Epithelial cell of proximal tubule (primary cell): Measurements from ENCODE around the gene RNF166. TPM values are rescaled to one million over a fixed set of nuclear protein-coding genes. Genes with fewer than 3 reads are reported as not detected.

Source experiments
- DNase-seq: peaks from one replicate; pipeline ENCODE4 v3.0.0-alpha.2; 2011; ENCODE audit warnings: low read depth
- H3K4me3 ChIP-seq: 2 replicates; pipeline ENCODE4 v1.5.1; 2011; ENCODE audit warnings: low read depth, mild to moderate bottlenecking, low read length
- total RNA-seq: library from RNA; depleted of rRNA; stranded (reverse); fragments of >200 nt; gene quantifications from 2 replicates; pipeline ENCODE4 v1.2.3, GENCODE V29; 2015
- TF ChIP-seq, protein P1 (sequence below): conservative IDR thresholded peaks from 2 replicates; pipeline ENCODE4 v1.5.1; 2012; ENCODE audit warnings: low read depth, mild to moderate bottlenecking, low read length

The RNF166 gene
- total RNA-seq, 1 donor from 2014 or later, result 32.8 TPM

GRCh38 chr16:88713568-88714419 lies 7.6 kb upstream of the RNF166 start:
- no peak for DNase-seq
- TF ChIP-seq, protein P1, sequence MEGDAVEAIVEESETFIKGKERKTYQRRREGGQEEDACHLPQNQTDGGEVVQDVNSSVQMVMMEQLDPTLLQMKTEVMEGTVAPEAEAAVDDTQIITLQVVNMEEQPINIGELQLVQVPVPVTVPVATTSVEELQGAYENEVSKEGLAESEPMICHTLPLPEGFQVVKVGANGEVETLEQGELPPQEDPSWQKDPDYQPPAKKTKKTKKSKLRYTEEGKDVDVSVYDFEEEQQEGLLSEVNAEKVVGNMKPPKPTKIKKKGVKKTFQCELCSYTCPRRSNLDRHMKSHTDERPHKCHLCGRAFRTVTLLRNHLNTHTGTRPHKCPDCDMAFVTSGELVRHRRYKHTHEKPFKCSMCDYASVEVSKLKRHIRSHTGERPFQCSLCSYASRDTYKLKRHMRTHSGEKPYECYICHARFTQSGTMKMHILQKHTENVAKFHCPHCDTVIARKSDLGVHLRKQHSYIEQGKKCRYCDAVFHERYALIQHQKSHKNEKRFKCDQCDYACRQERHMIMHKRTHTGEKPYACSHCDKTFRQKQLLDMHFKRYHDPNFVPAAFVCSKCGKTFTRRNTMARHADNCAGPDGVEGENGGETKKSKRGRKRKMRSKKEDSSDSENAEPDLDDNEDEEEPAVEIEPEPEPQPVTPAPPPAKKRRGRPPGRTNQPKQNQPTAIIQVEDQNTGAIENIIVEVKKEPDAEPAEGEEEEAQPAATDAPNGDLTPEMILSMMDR, result no peak
- H3K4me3 ChIP-seq, result no peak overlapping the region

DNA sequence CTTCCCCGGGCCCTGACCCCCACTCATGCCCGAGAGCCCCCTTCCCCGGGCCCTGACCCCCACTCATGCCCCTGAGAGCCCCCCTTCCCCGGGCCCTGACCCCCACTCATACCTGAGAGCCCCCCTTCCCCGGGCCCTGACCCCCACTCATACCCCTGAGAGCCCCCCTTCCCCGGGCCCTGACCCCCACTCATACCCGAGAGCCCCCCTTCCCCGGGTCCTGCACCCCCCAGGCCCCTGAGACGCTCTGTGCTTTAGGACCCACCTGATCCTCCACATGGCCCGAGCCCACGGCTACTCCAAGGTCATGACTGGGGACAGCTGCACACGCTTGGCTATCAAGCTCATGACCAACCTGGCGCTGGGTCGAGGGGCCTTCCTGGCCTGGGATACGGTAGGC lies 6.8 kb upstream of the RNF166 start:
- TF ChIP-seq, protein P1, result no peak
- H3K4me3 ChIP-seq, result no peak overlapping the region
- no peak for DNase-seq

GRCh38 chr16:88712362-88712979 lies 6.3 kb upstream of the RNF166 start:
- TF ChIP-seq, protein P1, result no peak
- DNase-seq, result no peak
- H3K4me3 ChIP-seq, result no peak overlapping the region

DNA sequence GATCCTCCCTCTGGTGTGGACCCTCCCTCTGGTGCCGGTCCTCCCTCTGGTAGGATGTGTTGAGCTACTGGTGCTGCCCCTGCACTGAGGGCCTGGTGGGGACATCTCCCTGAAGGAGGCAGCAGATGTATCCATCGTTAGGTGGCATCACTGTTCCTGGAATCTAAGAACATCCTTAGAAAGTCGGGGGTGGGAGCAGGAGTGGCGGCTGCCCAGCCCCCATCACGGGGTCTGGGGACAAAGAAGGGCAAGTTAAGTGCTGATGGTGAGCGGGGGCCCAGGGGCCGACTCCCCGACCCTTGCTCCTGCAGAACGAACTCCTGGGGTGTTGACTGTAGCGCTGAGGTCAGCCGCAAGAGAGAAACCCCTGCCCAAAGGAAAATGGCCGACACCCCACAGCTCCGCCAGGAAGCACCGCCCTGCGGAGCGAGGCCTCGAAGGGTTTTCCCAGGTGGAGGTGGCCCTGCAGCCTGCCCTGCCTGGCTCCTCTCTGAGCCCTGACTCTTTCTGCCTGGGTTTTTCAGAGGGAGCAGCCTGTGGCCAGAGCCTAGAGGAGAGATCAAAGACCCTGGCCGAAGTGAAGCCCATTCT lies 5.6 kb upstream of the RNF166 start:
- DNase-seq, result no peak
- no peak overlapping the region for H3K4me3 ChIP-seq
- TF ChIP-seq, protein P1, result no peak

- TF ChIP-seq, protein P1, result no peak
- H3K4me3 ChIP-seq, result no peak overlapping the region
- DNase-seq, result no peak
Measured at GRCh38 chr16:88710556-88710955, 4.3 kb upstream of the RNF166 start.

DNA sequence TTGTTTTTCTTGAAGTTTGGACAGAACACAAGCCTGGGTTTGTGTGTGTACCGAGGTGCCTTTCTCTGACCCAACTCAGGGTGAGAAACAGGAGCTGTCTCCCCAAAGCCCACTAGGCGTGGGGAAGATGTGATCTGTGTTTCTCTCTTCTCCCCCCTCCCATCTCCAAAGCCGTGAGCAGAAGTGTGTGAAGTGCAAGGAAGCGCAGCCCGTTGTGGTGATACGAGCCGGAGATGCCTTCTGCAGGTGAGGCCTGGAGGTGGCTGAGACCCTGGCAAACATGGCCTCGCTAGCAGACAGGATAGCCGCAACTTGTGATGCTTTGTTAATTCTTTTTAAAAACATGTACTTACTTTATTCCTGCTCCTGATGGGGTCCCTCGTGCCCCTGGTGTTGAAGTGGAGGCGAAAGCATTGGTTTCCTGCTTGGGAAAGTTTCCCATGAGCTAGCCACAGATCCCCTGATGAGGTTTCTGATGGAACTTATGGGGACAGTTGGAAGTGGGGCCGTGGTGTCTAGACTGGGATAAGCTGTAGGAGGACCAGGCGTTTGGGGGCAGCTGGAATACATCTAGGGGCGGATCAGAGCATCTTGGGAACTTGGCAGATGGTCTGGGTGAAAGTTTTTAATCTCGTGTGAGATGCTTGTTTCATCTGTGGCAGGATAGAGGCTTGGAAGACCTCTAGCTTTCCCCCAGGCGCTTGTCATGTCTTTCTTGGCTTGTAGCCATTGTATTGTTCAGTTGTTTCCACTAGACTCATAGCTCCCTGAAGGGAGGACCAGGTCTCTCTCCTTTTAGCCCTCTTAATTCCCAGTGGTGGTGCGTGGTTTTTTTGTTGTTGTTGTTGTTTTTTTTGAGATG lies 988 bp upstream of the RNF166 start:
- TF ChIP-seq, protein P1, result no peak
- peak overlapping the region; percentile 99 for H3K4me3 ChIP-seq
- DNase-seq, result no peak
